AG10803 (cell line): ENCODE results near the gene EFCAB9.
A peak's percentile ranks its signal among the peaks of the same experiment; 100 is the strongest.

ENCODE experiments used
- DNase-seq: peaks from one replicate; pipeline ENCODE4 v3.0.0; 2010; ENCODE audit warnings: low read depth
- H3K4me3 ChIP-seq: 2 replicates; pipeline ENCODE4 v1.5.1; 2011; ENCODE audit warnings: mild to moderate bottlenecking, low read length, control low read depth
- CTCF ChIP-seq: conservative IDR thresholded peaks from 2 replicates; pipeline ENCODE4 v1.5.1; 2011; ENCODE audit warnings: mild to moderate bottlenecking, low read length, control low read depth, inconsistent platforms

EFCAB9 gene

GRCh38 chr5:172182291-172182690, 11.7 kb upstream of the EFCAB9 start:
- DNase-seq = no peak
- H3K4me3 ChIP-seq = no peak overlapping the region
- no peak for TF ChIP-seq CTCF

GRCh38 chr5:172183881-172184280, 10.1 kb upstream of the EFCAB9 start:
- no peak for TF ChIP-seq CTCF
- no peak overlapping the region for H3K4me3 ChIP-seq
- DNase-seq = no peak

- DNase-seq = no peak
- H3K4me3 ChIP-seq = no peak overlapping the region
Observed at GRCh38 chr5:172185096-172185461, 8.9 kb upstream of the EFCAB9 start.

GRCh38 chr5:172186114-172186695, 7.8 kb upstream of the EFCAB9 start:
- no peak for DNase-seq
- peak overlapping the region; percentile 94 for H3K4me3 ChIP-seq
- no peak for TF ChIP-seq CTCF

More at GRCh38 chr5:172185096-172185461, 8.9 kb upstream of the EFCAB9 start:
- TF ChIP-seq CTCF = no peak

- peak; percentile 15; the same call in 1 of the 2 replicates for TF ChIP-seq CTCF
- H3K4me3 ChIP-seq = peak overlapping the region; percentile 94
- peak; percentile 64 for DNase-seq
Observed at GRCh38 chr5:172187118-172188032, 6.6 kb upstream of the EFCAB9 start.

GRCh38 chr5:172188033-172188892, 5.7 kb upstream of the EFCAB9 start, which contains the start of gene STK10:
TSS of gene STK10 (minus strand) at chr5:172188224. CDS start at chr5:172188042, 182 bp downstream.
- H3K4me3 ChIP-seq = peak within 1 kb of the TSS; percentile 94
- peak; percentile 93 for DNase-seq
- TF ChIP-seq CTCF = peak; percentile 69
